ENCODE data around the gene SLC7A6OS. TPM values are rescaled to one million over a fixed set of nuclear protein-coding genes. Genes with fewer than 3 reads are reported as not detected.
"Not testable (repeated sequence)": the region's sequence is repeated elsewhere in the genome, so short reads cannot be mapped to it uniquely, and the experiment has no call there.

SLC7A6OS gene
- total and polyA plus RNA-seq, 2 donors = 12.8 to 19.4 TPM

- 94% methylated on average over 9 of the region's 9 CpGs for WGBS
- not testable (repeated sequence) for H3K27me3 ChIP-seq (ENCODE audit: control insufficient read depth in 2 of 2, insufficient read depth in 1 of 2, low read length in 1 of 2); H3K4me3 ChIP-seq (ENCODE audit: low read length in 2 of 2); H3K9me3 ChIP-seq (ENCODE audit: control insufficient read depth in 2 of 2, insufficient read depth in 1 of 2, low read length in 1 of 2); DNase-seq (ENCODE audit: low read depth in 6 of 9, low spot score in 9 of 9)
- H3K4me1 ChIP-seq (ENCODE audit: control insufficient read depth in 2 of 2, insufficient read depth in 2 of 2, low read length in 2 of 2) = peaks cover 67 to 91% of the 10 kb centered on the region in 2 donors
- H3K36me3 ChIP-seq (ENCODE audit: control insufficient read depth in 2 of 2, insufficient read depth in 2 of 2, low read length in 1 of 2) = peaks cover 49 to 72% of the 10 kb centered on the region in 2 donors
- peak overlapping the region in 1 of 2 donors; percentile 86 for H3K27ac ChIP-seq (ENCODE audit: low read depth in 1 of 2, low read length in 1 of 2)
Observed at GRCh38 chr16:68288796-68289195, 21.9 kb downstream of the SLC7A6OS start.

GRCh38 chr16:68288252-68288650 lies 22.5 kb downstream of the SLC7A6OS start:
- Histone ChIP-seq H3K4me3 (ENCODE audit: low read length in 2 of 2) (peak overlapping the region in 1 of 2 donors; percentile 23), H3K27me3 (ENCODE audit: control insufficient read depth in 2 of 2, insufficient read depth in 1 of 2, low read length in 1 of 2) (no peaks in the 10 kb centered on the region), H3K36me3 (ENCODE audit: control insufficient read depth in 2 of 2, insufficient read depth in 2 of 2, low read length in 1 of 2) (peaks cover 45 to 72% of the 10 kb centered on the region in 2 donors), H3K27ac (ENCODE audit: low read depth in 1 of 2, low read length in 1 of 2) (peak overlapping the region; percentile 86 to 95), H3K4me1 (ENCODE audit: control insufficient read depth in 2 of 2, insufficient read depth in 2 of 2, low read length in 2 of 2) (peaks cover 72 to 93% of the 10 kb centered on the region in 2 donors), H3K9me3 (ENCODE audit: control insufficient read depth in 2 of 2, insufficient read depth in 1 of 2, low read length in 1 of 2) (peaks cover 0 to 4% of the 10 kb centered on the region in 2 donors)
- WGBS = 97% methylated on average over 1 of the region's 1 CpG
- no peak for DNase-seq (ENCODE audit: low read depth in 6 of 9, low spot score in 9 of 9)

- peaks cover 47 to 72% of the 10 kb centered on the region in 2 donors for H3K36me3 ChIP-seq (ENCODE audit: control insufficient read depth in 2 of 2, insufficient read depth in 2 of 2, low read length in 1 of 2)
- H3K27ac ChIP-seq (ENCODE audit: low read depth in 1 of 2, low read length in 1 of 2) = peak overlapping the region; percentile 86 to 95
Observed at GRCh38 chr16:68287276-68288251, 23.2 kb downstream of the SLC7A6OS start.

GRCh38 chr16:68286153-68287074 lies 24.3 kb downstream of the SLC7A6OS start:
- H3K9me3 ChIP-seq (ENCODE audit: control insufficient read depth in 2 of 2, insufficient read depth in 1 of 2, low read length in 1 of 2) = peaks cover 0 to 4% of the 10 kb centered on the region in 2 donors
- WGBS = 62% methylated on average over 12 of the region's 12 CpGs
- peak in 3 of 9 donors; percentile 67 to 89 (median 75) for DNase-seq (ENCODE audit: low read depth in 6 of 9, low spot score in 9 of 9)
- H3K4me3 ChIP-seq (ENCODE audit: low read length in 2 of 2) = peak overlapping the region; percentile 33 to 34
- H3K27ac ChIP-seq (ENCODE audit: low read depth in 1 of 2, low read length in 1 of 2) = peak overlapping the region; percentile 86 to 95
- H3K27me3 ChIP-seq (ENCODE audit: control insufficient read depth in 2 of 2, insufficient read depth in 1 of 2, low read length in 1 of 2) = no peaks in the 10 kb centered on the region
- H3K4me1 ChIP-seq (ENCODE audit: control insufficient read depth in 2 of 2, insufficient read depth in 2 of 2, low read length in 2 of 2) = peaks cover 82 to 100% of the 10 kb centered on the region in 2 donors
- peaks cover 37 to 71% of the 10 kb centered on the region in 2 donors for H3K36me3 ChIP-seq (ENCODE audit: control insufficient read depth in 2 of 2, insufficient read depth in 2 of 2, low read length in 1 of 2)

More at GRCh38 chr16:68287276-68288251, 23.2 kb downstream of the SLC7A6OS start:
- peaks cover 78 to 100% of the 10 kb centered on the region in 2 donors for H3K4me1 ChIP-seq (ENCODE audit: control insufficient read depth in 2 of 2, insufficient read depth in 2 of 2, low read length in 2 of 2)
- peak overlapping the region; percentile 12 to 23 for H3K4me3 ChIP-seq (ENCODE audit: low read length in 2 of 2)
- peaks cover 0 to 4% of the 10 kb centered on the region in 2 donors for H3K9me3 ChIP-seq (ENCODE audit: control insufficient read depth in 2 of 2, insufficient read depth in 1 of 2, low read length in 1 of 2)
- 26% methylated on average over 11 of the region's 11 CpGs for WGBS
- no peaks in the 10 kb centered on the region for H3K27me3 ChIP-seq (ENCODE audit: control insufficient read depth in 2 of 2, insufficient read depth in 1 of 2, low read length in 1 of 2)
- DNase-seq (ENCODE audit: low read depth in 6 of 9, low spot score in 9 of 9) = peak in 3 of 9 donors; percentile 74 to 89 (median 74)

GRCh38 chr16:68285683-68286082 lies 25.1 kb downstream of the SLC7A6OS start:
- H3K4me1 ChIP-seq (ENCODE audit: control insufficient read depth in 2 of 2, insufficient read depth in 2 of 2, low read length in 2 of 2) = peaks cover 85 to 100% of the 10 kb centered on the region in 2 donors
- peak overlapping the region; percentile 33 to 34 for H3K4me3 ChIP-seq (ENCODE audit: low read length in 2 of 2)
- no peaks in the 10 kb centered on the region for H3K27me3 ChIP-seq (ENCODE audit: control insufficient read depth in 2 of 2, insufficient read depth in 1 of 2, low read length in 1 of 2)
- H3K36me3 ChIP-seq (ENCODE audit: control insufficient read depth in 2 of 2, insufficient read depth in 2 of 2, low read length in 1 of 2) = peaks cover 36 to 65% of the 10 kb centered on the region in 2 donors
- 78% methylated on average over 3 of the region's 3 CpGs for whole genome bisulfite sequencing
- H3K27ac ChIP-seq (ENCODE audit: low read depth in 1 of 2, low read length in 1 of 2) = peak overlapping the region; percentile 86 to 91
- no peak for DNase-seq (ENCODE audit: low read depth in 6 of 9, low spot score in 9 of 9)
- H3K9me3 ChIP-seq (ENCODE audit: control insufficient read depth in 2 of 2, insufficient read depth in 1 of 2, low read length in 1 of 2) = peaks cover 0 to 3% of the 10 kb centered on the region in 2 donors

- peak in 2 of 9 donors; percentile 56 to 79 for DNase-seq (ENCODE audit: low read depth in 6 of 9, low spot score in 9 of 9)
- Histone ChIP-seq H3K4me1 (ENCODE audit: control insufficient read depth in 2 of 2, insufficient read depth in 2 of 2, low read length in 2 of 2) (peaks cover 88 to 100% of the 10 kb centered on the region in 2 donors), H3K4me3 (ENCODE audit: low read length in 2 of 2) (peak overlapping the region; percentile 20 to 33), H3K27me3 (ENCODE audit: control insufficient read depth in 2 of 2, insufficient read depth in 1 of 2, low read length in 1 of 2) (no peaks in the 10 kb centered on the region), H3K36me3 (ENCODE audit: control insufficient read depth in 2 of 2, insufficient read depth in 2 of 2, low read length in 1 of 2) (peaks cover 34 to 64% of the 10 kb centered on the region in 2 donors), H3K9me3 (ENCODE audit: control insufficient read depth in 2 of 2, insufficient read depth in 1 of 2, low read length in 1 of 2) (no peaks in the 10 kb centered on the region), H3K27ac (ENCODE audit: low read depth in 1 of 2, low read length in 1 of 2) (peak overlapping the region; percentile 86 to 91)
- WGBS = 8% methylated on average over 5 of the region's 5 CpGs
Observed at GRCh38 chr16:68284847-68285246, 25.9 kb downstream of the SLC7A6OS start.

GRCh38 chr16:68283801-68284598 lies 26.7 kb downstream of the SLC7A6OS start:
- peak overlapping the region; percentile 15 to 20 for H3K4me3 ChIP-seq (ENCODE audit: low read length in 2 of 2)

GRCh38 chr16:68283346-68283745 lies 27.4 kb downstream of the SLC7A6OS start:
- no peak overlapping the region for H3K4me3 ChIP-seq (ENCODE audit: low read length in 2 of 2)
- H3K36me3 ChIP-seq (ENCODE audit: control insufficient read depth in 2 of 2, insufficient read depth in 2 of 2, low read length in 1 of 2) = peaks cover 36 to 62% of the 10 kb centered on the region in 2 donors
- DNase-seq (ENCODE audit: low read depth in 6 of 9, low spot score in 9 of 9) = no peak
- H3K27me3 ChIP-seq (ENCODE audit: control insufficient read depth in 2 of 2, insufficient read depth in 1 of 2, low read length in 1 of 2) = no peaks in the 10 kb centered on the region
- peaks cover 84 to 95% of the 10 kb centered on the region in 2 donors for H3K4me1 ChIP-seq (ENCODE audit: control insufficient read depth in 2 of 2, insufficient read depth in 2 of 2, low read length in 2 of 2)
- H3K9me3 ChIP-seq (ENCODE audit: control insufficient read depth in 2 of 2, insufficient read depth in 1 of 2, low read length in 1 of 2) = no peaks in the 10 kb centered on the region
- peak overlapping the region; percentile 81 to 86 for H3K27ac ChIP-seq (ENCODE audit: low read depth in 1 of 2, low read length in 1 of 2)
- 69% methylated on average over 5 of the region's 5 CpGs for WGBS

More at GRCh38 chr16:68283801-68284598, 26.7 kb downstream of the SLC7A6OS start:
- Histone ChIP-seq H3K9me3 (ENCODE audit: control insufficient read depth in 2 of 2, insufficient read depth in 1 of 2, low read length in 1 of 2) (no peaks in the 10 kb centered on the region), H3K27ac (ENCODE audit: low read depth in 1 of 2, low read length in 1 of 2) (peak overlapping the region; percentile 86 to 91), H3K4me1 (ENCODE audit: control insufficient read depth in 2 of 2, insufficient read depth in 2 of 2, low read length in 2 of 2) (peaks cover 88 to 100% of the 10 kb centered on the region in 2 donors), H3K27me3 (ENCODE audit: control insufficient read depth in 2 of 2, insufficient read depth in 1 of 2, low read length in 1 of 2) (no peaks in the 10 kb centered on the region), H3K36me3 (ENCODE audit: control insufficient read depth in 2 of 2, insufficient read depth in 2 of 2, low read length in 1 of 2) (peaks cover 39 to 64% of the 10 kb centered on the region in 2 donors)
- DNase-seq (ENCODE audit: low read depth in 6 of 9, low spot score in 9 of 9) = peak in 1 of 9 donors; percentile 54
- WGBS = 33% methylated on average over 9 of the region's 9 CpGs
